ENCODE measurements around the gene C19orf67. TPM values are rescaled to one million over a fixed set of nuclear protein-coding genes. Genes with fewer than 3 reads are reported as not detected.

Gene C19orf67
- total and polyA plus RNA-seq, 2 of the 13 experiments (the other 11 are each of a cell fraction or from before 2014, with no cell fraction given), result 0.11 to 0.32 TPM

DNA sequence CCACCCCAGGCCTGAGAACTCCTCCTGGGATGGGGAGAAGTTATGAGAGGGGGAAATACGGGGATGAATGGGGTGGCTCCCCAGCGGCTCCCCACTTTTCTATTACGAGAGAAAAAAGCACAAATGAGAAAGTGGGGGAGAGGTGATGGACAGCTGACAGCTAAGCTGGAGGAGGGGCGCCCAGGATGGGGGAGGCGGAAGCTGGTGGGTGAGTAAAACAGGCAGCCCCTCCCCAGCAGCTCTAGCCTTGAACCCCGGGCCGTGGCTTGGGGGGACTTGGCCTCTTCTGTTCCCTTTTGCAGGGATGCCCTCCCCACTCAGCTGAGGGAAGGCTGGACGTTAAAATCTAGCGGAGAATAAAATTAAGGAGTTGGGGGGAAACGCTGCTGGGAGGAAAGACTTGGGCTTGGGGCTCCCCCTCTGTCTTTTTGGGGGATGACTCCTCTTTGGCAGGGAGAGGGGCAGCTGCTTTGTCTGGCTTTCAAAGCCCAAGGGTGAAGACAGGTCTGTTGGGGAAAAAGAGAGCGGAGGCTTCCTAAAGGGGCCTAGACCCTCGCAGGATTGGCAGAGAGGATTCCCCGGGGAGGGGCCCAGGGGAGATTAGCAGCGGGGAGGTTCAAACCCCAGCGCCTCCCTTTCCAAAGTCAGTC, 6.4 kb upstream of the C19orf67 start (continued):
- TF ChIP-seq THYN1 (CRISPR knock-in tag; IDR thresholded peaks at IDR 0.05; ENCODE audit: borderline replicate concordance, low read depth) (no peak), ZNF562 (CRISPR knock-in tag; IDR thresholded peaks at IDR 0.05; ENCODE audit: borderline replicate concordance) (no peak), ZNF746 (CRISPR knock-in tag; IDR thresholded peaks at IDR 0.05) (0 out of 2 replicates have a peak, but pooled peaks have one; percentile 26)
- TF ChIP-seq, protein P1, sequence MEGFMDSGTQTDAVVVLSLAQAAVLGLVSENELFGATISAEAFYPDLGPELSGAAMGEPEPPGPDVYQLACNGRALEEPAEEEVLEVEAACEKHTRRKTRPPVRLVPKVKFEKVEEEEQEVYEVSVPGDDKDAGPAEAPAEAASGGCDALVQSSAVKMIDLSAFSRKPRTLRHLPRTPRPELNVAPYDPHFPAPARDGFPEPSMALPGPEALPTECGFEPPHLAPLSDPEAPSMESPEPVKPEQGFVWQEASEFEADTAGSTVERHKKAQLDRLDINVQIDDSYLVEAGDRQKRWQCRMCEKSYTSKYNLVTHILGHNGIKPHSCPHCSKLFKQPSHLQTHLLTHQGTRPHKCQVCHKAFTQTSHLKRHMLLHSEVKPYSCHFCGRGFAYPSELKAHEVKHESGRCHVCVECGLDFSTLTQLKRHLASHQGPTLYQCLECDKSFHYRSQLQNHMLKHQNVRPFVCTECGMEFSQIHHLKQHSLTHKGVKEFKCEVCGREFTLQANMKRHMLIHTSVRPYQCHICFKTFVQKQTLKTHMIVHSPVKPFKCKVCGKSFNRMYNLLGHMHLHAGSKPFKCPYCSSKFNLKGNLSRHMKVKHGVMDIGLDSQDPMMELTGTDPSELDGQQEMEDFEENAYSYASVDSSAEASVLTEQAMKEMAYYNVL (CRISPR knock-in tag; IDR thresholded peaks at IDR 0.05; ENCODE audit: borderline replicate concordance), result no peak
- TF ChIP-seq, protein P2, sequence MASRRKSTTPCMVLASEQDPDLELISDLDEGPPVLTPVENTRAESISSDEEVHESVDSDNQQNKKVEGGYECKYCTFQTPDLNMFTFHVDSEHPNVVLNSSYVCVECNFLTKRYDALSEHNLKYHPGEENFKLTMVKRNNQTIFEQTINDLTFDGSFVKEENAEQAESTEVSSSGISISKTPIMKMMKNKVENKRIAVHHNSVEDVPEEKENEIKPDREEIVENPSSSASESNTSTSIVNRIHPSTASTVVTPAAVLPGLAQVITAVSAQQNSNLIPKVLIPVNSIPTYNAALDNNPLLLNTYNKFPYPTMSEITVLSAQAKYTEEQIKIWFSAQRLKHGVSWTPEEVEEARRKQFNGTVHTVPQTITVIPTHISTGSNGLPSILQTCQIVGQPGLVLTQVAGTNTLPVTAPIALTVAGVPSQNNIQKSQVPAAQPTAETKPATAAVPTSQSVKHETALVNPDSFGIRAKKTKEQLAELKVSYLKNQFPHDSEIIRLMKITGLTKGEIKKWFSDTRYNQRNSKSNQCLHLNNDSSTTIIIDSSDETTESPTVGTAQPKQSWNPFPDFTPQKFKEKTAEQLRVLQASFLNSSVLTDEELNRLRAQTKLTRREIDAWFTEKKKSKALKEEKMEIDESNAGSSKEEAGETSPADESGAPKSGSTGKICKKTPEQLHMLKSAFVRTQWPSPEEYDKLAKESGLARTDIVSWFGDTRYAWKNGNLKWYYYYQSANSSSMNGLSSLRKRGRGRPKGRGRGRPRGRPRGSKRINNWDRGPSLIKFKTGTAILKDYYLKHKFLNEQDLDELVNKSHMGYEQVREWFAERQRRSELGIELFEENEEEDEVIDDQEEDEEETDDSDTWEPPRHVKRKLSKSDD (CRISPR knock-in tag; IDR thresholded peaks at IDR 0.05; ENCODE audit: low read depth), result no peak
